A549 (cell line): ENCODE results near the gene SPECC1.

Experiments
- MAFK ChIP-seq: fragments of 450-650 bp; IDR thresholded peaks from 2 replicates; pipeline ENCODE4 v1.6.1; 2014; ENCODE audit not compliant: partially characterized antibody
- POLR2AphosphoS2 ChIP-seq: conservative IDR thresholded peaks from 2 replicates; pipeline ENCODE4 v1.6.1; 2012; ENCODE audit warnings: low read length, improper control_type of control experiment, inconsistent platforms
- RAD21 ChIP-seq, 2 experiments: fragments of >200 bp in 1 of 2; sonication (Bioruptor Twin) in 1 of 2; formaldehyde crosslinking in 1 of 2; IDR thresholded peaks in 1 of 2; conservative IDR thresholded peaks in 1 of 2; 2 replicates in 1 of 2; 3 replicates in 1 of 2; pipeline ENCODE4 v1.6.1; 2012 to 2018; ENCODE audit warnings: inconsistent platforms in 1 of 2
- SREBF2 ChIP-seq: fragments of 450-650 bp; IDR thresholded peaks from 2 replicates; pipeline ENCODE4 v1.6.1; 2014; ENCODE audit warnings: mild to moderate bottlenecking, moderate library complexity
- TF ChIP-seq, protein P1 (sequence below): IDR thresholded peaks from 2 replicates; pipeline ENCODE4 v1.6.1; 2012
- TF ChIP-seq, protein P2 (sequence below): fragments of >200 bp; sonication (Bioruptor Twin); formaldehyde crosslinking; IDR thresholded peaks from 3 replicates; pipeline ENCODE4 v1.5.1; 2016
- TF ChIP-seq, protein P3 (sequence below): IDR thresholded peaks from 2 replicates; pipeline ENCODE4 v1.6.1; 2012

DNA sequence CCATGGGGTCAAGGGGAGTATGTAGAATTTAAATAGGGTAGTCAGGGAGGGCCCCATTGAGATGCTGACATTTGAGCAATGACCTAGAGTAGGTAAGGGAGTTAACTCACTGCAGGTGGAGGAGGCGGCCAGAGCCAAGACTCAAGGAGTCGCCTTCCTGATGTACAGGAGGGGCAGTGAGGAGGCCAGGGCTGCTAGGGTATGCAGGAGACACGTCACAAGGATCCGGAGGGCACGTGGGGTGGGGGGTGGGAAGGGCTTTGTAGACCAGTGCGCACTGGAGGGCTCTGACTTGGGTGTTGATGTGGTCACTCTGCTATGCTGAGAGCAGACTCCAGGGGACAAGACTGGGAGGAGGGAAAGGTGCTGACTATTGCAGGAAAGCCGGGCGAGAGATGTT lies 37.5 kb downstream of the SPECC1 start:
- TF ChIP-seq, protein P1, sequence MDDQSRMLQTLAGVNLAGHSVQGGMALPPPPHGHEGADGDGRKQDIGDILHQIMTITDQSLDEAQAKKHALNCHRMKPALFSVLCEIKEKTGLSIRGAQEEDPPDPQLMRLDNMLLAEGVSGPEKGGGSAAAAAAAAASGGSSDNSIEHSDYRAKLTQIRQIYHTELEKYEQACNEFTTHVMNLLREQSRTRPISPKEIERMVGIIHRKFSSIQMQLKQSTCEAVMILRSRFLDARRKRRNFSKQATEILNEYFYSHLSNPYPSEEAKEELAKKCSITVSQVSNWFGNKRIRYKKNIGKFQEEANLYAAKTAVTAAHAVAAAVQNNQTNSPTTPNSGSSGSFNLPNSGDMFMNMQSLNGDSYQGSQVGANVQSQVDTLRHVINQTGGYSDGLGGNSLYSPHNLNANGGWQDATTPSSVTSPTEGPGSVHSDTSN, result no peak
- no peak for TF ChIP-seq SREBF2
- no peak for TF ChIP-seq RAD21 (conservative IDR thresholded peaks at IDR 0.05 in 1 of 2, IDR thresholded peaks at IDR 0.05 in 1 of 2)
- TF ChIP-seq POLR2AphosphoS2, result no peak
- TF ChIP-seq MAFK, result peak; percentile 11
- TF ChIP-seq, protein P2, sequence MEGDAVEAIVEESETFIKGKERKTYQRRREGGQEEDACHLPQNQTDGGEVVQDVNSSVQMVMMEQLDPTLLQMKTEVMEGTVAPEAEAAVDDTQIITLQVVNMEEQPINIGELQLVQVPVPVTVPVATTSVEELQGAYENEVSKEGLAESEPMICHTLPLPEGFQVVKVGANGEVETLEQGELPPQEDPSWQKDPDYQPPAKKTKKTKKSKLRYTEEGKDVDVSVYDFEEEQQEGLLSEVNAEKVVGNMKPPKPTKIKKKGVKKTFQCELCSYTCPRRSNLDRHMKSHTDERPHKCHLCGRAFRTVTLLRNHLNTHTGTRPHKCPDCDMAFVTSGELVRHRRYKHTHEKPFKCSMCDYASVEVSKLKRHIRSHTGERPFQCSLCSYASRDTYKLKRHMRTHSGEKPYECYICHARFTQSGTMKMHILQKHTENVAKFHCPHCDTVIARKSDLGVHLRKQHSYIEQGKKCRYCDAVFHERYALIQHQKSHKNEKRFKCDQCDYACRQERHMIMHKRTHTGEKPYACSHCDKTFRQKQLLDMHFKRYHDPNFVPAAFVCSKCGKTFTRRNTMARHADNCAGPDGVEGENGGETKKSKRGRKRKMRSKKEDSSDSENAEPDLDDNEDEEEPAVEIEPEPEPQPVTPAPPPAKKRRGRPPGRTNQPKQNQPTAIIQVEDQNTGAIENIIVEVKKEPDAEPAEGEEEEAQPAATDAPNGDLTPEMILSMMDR, result no peak
- TF ChIP-seq, protein P3, sequence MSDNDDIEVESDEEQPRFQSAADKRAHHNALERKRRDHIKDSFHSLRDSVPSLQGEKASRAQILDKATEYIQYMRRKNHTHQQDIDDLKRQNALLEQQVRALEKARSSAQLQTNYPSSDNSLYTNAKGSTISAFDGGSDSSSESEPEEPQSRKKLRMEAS, result no peak
